Stimulated activated CD8-positive, alpha-beta memory T cell treated with anti-CD3 and anti-CD28 coated beads, Interleukin-4, amount 100 ng/mL, for 48 hours (primary cell): ENCODE data around the gene FTO.

Experiments
- DNase-seq: peaks from one replicate; pipeline ENCODE4 v3.0.0-alpha.2; 2020

Gene FTO

GRCh38 chr16:54144572-54144947 is 440.6 kb downstream of the FTO start:
- DNase-seq: no peak

GRCh38 chr16:54145881-54146280 is 441.9 kb downstream of the FTO start:
- no peak for DNase-seq

- DNase-seq: no peak
Observed at GRCh38 chr16:54148974-54149373, 445.0 kb downstream of the FTO start.

DNA sequence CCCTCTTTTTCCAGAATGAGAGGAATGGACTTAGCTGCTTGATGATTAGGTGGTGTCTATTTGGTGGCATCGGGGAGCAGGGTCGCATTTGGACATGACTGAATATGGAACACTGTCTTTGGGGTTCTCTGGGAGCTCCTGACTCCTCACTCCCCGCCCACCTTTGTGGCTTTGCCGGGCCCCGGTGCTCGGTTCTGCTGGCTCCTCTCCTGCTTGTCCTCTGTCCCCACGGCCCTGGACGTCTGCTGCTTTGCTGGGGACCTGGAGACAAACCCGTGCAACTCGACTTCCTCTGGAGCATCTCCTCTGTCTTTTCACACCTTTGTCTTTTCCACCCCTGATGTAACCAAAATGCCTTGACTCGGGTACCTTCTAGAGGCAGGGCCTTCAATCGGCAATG is 446.9 kb downstream of the FTO start:
- DNase-seq: no peak

DNA sequence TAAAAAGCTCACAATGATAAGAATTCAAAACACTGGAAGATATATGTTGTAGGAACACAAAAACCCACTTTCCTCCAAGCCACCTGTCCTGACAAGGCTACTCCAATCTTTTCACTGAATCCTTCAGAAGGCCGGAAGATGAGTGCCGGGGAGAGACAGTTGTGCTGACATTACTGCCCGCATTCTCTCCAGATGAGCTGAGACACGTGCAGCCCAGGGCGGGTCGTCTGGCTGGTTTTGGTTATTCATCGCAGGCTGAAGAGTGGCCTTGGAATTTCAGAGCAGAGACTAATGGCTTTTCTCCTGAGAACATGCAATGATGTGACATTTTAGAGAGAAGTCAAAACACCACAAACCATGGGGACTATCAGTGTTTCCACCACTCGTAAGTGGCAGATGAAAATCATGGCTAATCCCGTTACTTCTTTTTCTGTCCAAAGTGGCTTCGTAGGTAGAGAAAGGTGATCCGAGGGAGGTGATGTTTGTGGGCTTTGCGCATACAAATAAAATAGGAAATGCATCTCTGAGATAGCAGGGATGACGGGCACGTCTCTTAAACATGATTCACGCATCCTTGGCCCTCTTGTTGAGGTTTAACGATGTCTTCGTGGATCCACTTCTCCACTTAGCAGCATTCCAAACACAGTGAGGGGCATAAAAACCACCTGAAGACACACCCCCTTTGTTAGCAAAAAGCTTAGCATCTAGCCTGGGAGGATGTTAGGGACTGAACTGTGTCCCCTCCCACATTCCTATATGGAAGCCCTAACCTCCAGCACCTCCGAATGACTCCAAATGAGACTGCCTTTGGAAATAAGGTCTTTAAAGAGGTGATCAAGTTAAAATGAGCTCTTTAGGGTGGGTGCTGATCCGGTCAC is 448.6 kb downstream of the FTO start:
- DNase-seq: no peak

DNA sequence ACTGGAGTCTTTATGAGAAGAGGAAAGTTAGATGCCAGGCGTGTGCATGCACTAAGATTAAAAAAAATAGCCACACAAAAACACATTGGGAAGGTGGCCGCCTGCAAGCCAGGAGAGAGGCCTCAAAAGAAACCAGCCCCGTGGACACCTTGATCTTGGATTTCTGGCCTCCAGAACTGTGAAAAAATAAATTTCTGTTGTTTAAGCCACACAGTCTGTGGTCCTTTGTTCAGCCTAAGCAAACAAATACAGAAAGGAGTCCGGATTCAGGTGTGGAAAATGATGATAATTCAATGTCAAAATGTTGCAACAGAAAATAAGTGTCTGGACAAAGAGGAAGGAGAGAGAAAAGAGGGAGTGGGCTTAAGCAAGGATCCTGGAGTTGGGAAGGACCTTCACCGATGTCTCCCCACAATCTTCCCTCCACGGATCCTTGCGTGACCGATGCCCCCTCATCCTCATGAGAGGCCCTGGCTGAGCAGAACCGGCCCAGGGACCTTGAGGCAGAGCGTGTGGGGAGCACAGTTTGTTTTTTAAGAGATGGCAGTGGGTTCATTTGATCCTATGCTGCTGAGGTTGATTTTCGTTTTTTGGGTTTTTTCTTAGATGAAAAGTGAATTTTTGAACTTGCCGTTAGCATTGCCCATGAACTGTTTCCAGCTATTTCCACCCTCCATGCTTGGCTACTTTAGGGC is 449.4 kb downstream of the FTO start:
- DNase-seq: no peak

- no peak for DNase-seq
Observed at GRCh38 chr16:54156349-54156748, 452.4 kb downstream of the FTO start.

DNA sequence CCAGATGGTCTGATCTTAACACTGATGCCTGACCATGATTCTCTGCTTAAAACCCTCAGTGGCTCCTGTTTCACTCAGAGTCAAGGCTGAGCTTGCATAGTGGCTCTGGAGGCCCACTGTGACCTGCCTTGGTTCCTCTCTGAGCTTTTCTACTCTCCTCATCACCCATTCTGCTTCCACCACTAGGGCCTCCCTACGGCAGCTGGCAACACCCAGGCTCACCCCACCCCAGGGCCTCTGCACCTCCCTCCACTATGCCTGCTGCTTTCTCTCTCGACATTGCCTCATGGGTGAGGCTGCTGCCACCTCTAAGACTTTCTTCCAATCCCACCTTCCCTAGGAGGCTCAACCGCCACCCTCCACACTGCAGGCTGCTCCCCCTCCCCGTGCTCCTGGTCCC is 455.0 kb downstream of the FTO start:
- no peak for DNase-seq

DNA sequence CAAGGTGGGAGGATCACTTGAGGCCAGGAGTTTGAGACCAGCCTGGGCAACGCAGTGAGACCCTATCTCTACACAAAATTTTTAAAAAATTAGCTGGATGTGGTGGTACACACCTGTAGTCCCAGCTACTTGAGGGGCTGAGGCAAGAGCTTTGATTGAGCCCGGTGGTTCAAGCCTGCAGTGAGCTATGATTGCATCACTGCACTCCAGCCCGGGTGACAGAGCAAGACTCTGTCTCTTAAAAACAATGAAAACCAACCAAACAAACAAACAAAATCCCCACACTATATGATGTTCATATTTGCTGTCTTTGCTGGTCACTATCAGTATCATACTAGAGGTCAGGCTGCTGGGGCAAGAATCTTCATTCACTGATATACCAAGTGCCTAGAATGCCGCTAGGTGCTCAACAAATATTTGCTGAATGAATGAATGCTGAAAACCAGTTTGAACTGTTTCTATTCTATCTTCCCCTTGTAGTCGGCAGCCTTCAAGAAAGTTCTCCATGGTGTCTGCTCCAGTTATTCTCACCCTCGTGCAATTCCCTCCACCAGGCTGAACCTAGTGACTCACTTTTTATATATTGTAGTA is 455.6 kb downstream of the FTO start:
- no peak for DNase-seq

DNA sequence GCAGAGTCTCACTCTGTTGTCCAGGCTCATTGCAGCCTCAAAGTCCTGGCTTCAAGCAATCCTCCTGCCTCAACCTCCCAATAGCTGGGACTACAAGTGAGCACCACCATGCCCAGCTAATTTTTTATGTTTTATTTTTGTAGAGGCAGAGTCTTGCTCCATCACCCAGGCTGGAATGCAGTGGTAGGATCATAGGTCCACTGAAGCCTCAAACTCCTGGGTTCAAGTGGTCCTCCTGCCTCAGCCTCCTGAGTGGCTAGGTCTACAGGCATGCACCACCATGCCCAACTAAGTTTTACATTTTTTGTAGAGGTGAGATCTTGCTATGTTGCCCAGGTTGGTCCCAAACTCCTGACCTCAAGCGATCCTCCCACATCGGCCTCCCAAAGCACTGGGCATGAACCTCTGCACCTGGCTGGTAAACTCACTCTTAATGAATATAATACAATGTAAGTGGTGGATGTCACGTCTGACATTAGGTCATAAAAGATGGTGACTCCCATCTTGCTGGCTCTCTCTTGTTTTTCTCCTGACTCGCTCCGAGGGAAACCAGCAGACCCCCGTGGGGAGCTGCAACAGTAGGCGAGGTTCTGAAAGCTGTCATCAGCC is 456.4 kb downstream of the FTO start:
- no peak for DNase-seq

- no peak for DNase-seq
Observed at GRCh38 chr16:54160939-54161897, 457.3 kb downstream of the FTO start.

DNA sequence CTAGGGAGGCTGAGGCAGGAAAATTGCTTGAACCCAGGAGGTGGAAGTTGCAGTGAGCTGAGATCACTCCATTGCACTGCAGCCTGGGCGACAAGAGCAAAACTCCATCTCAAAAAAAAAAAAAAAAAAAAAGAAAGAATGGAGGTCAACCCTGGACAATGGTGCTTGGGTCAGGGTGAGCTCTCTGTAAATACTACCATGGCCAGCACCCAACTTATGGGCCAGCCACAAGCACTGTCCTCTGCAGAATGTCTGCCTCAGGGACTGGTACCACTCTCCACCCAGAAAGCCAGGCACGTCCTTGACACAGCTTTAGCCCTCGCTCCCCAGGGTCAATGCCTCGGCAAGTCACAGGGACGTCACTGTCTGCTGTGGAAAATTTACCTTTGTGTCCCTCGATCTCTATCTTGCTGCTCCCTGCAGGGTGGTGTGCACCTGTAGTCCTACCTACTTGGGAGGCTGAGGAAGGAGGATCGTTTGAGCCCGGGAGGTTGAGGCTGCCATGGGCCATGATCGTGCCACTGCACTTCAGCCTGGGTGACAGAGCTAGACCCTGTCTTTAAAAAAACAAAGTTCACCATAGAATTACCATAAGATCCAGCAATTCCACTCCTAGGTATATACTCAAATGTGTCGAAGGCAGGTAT is 459.4 kb downstream of the FTO start:
- DNase-seq: no peak

DNA sequence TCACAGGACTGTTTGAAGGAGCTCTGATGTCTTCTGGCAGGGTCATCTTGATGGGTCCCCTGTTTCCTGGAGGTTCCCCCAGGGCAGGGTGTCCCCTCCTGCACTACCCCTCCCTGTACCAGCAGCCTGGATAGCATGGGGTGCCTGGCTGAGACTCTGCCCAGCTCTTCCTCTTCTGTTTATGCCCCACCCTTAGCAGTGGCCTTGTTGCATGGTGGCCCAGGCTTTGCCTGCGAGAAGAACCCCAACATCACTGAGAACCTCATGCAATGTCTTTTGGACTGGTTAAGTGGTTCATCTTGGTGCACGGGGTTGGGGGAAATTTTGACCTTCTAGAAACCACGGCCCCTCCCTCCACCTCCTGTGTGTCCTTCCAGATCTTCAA is 460.8 kb downstream of the FTO start:
- no peak for DNase-seq

DNA sequence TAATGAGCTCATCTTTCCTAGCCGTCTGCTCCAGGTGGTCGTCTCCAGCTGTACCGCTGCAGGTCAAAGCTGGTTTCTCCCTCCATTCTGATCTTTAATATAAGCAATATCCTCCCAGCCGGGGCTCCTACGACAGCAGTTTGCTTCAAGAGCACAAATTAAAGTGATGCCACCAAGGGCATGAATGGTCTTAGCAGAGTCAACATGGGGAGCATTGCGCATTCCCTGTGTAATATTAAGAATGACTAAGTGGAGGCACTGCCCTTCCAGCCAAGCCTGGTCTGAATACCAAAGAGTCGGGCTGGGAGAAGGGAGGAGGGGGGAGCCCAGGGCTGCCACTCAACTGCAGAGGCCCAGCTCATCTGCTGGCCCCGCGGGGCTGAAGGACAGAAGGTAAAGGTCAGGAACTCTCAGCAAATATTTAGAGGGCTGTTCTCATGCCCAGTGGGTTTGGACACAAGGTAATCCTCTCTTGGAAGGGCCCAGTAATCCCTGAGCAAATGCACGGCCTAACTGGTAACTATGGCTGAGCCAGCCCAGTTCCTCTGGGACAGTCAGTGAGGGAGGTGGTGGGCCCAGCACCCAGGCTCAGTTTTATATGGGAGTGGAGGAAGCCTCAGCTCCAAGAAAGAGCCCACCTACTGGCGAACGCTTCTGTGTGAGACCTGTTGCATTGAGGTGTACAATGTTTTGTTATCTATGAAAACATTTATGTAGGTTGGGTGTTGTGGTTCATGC is 461.4 kb downstream of the FTO start:
- no peak for DNase-seq

DNA sequence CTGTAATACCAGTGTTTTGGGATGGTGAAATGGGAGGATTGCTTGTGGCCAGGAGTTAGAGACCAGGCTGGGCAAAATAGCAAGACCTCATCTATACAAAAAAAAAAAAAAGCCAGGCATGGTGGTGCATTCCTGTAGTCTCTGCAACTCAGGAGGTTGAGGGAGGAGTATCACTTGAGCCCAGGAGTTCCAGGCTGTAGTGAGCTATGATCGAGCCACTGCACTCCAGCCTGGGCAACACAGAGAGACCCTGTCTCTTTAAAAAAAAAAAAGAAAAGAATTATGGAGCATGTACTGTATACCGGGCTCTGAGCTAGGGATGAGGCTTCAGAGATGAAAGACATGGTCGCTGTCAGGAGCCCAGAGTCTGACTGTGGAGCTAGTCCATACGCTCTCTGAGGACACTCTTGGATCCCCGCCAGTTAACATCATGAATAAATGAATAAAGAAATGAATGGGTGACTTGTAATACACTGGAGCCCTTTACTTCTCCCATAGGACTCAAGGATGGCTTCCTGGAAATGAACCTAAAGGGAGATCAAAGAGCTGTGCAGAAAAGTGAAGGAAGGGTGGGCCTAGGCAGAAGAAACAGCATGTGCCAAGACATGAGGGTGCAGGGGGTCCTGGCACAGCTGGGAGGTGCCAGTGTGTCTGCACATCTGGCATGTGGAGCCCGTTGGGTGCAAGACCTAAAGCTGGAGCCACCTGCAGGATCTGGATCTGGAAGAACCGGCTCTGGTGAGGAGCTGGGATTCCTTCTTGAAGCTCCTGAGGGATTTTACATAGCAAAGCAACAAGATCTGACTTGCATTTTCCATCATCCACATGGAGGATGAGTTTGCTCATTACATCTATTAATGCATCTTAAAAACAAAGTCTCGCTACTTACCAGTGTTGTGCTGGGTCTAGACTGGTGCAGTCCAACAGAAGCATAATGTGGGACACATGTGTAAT is 462.2 kb downstream of the FTO start:
- DNase-seq: no peak

DNA sequence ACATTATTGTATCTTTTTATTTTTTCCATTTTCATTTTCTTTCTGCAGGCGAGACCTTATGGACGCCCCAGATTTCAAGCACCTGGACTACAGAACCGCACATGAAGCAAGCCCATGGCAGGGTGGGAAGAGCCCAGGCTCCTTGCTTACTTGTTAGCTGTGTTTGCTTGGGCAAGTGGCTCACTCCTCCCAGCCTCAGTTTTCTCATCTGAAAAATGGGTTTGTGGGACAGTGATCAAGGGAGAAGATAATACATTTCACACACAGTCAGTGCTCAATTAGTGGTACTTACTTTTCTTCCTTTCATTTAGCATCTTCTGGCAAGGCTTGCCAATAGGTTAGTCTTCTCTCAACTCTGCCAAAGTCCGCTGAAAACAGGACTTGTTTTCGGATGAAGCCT is 465.2 kb downstream of the FTO start:
- no peak for DNase-seq

DNA sequence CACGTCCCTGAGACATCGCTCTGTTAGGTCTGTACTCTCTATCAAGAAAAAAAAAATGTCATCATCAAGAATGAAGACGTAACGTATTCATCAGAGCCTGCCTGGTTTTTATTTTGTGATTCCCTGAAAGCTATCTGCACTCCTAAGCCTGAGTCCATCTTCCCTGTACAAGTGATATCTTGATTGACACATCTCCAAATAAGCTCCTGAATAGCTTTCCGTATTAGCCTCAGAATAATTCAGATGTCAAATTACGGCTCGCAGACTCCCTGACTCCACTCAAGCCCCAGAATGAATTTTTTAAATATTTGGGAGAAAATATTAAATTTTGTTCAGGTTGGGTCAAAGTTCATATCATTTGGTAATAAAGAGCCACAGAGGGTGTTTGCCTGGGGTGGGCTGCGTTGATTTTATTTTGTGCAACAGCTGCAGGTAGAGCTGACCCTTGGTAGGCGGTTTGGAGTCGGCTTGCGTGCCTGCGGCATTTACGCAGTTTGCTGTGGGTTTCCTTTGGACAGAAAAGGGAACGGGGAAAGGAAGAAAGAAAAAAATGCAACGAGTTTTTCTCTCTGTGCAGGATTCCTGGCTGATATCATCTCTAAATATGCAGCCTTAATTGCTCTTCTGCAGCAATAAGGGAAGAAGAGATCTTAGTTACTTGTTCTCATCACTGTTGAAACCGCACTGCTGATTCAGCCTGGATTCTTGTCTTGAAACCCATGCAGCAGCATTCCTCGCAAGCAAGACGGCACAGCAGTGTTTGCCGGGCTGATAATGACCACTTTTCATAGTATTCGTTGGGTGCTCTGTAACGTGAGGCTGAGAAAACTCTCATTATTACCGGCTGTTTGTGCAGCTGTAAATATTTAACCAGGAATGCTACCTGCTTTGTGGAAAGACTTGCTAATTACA is 467.9 kb downstream of the FTO start:
- DNase-seq: no peak

- DNase-seq: no peak
Observed at GRCh38 chr16:54173490-54173889, 469.5 kb downstream of the FTO start.

DNA sequence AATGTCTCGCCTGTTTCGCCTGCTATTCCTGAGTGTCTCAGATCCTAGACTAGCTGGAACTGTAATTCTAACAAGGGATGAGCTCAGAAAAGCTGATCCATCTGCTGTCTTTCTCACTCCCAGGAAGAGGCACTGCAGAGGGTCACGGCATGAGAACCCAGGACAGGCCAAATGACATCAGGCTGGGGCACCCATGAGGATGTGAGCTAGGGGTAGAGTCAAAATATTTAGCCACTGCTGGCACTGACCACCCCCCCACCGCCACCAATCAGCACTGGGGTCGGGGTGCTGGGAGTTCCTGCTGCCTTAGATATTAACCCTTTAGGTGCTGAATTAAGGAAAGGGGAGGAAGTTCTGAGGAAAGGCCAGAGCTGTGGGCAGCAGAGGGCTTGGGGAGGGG is 470.2 kb downstream of the FTO start:
- DNase-seq: no peak
